Activated CD4-positive, alpha-beta T cell treated with anti-CD3 and anti-CD28 coated beads, Interleukin-2, Interleukin-6, amounts not matched to agents 100 ng/mL and 50 ng/mL, durations not matched to agents 16 hours and 8 hours (primary cell): ENCODE results near the gene PLA2G2D.
"Not testable (repeated sequence)": the region's sequence is repeated elsewhere in the genome, so short reads cannot be mapped to it uniquely, and the experiment has no call there.

Source experiments
- DNase-seq: peaks from one replicate; pipeline ENCODE4 v3.0.0-alpha.2; 2020

PLA2G2D gene

DNA sequence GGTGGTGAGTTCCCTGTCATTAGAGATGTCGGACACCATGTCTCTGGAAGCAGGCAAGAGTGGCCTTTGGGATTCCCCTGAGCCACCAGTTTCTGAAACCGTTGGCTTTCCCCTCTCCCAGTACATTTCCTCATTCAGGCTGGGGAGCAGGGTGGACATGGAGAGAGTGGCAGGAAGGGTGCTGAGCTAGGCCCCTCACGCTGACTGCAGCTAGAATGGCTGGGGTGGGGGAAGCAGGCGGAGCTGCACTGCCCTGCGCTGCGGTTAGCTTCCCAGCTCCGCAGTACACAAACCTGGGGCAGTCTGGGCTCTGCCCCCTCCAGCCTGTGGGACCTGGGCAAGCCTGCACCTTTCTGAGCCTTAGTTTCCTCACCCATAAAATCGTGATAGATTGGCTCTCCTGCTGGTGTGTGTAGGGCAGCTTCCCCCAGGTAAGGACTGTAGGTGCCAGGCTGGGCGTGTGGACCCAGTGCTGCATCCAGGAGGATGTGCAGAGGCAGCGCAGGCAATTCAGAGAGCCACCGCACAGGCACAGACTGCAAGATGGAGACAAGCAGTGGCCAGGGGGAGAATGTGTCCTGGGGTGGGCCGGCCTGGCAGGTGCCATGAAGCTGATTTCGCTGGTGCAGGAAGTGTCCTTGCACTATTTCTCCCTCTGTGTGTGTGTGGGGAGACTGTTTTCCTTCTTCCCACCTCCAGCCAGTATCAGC lies 22.8 kb upstream of the PLA2G2D start:
- no peak for DNase-seq

DNA sequence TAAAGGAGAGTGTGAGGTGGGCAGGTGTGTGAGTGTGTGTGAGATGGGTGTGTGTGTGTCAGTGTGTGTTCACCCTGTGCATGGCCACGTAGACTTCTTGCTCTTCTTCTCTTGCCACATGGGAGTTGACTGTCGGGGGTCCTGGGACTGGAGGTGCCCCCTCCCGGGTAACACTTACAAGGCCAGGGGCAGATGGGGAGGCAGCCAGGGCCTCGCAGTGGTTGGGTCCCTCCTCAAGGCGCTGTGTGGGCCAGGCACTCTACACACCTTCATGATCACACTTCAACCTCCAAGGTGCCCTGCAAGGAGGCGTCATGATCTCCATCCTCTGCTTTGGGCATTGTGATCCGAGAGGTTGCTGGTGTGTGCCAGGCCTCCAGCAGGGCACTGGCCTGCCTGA lies 22.1 kb upstream of the PLA2G2D start:
- no peak for DNase-seq

DNA sequence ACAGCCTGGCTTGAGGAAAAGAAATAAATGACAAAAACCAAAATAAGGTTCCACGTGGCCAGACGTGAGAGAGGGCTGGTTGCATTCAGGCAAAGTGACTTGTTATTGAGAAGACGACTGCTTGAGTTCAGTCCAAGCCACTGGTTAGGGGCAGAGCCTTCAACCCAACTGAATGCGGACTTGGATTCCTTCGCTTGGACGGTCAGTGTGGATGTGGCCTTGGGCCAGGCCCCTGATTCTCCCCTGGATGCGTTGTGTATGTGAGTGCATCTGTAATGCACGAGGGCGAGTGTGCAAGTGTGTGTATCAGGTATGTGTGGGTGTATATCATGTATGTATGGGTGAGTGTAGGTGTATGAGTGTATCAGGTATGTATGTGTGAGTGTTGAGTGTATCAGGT lies 21.7 kb upstream of the PLA2G2D start:
- no peak for DNase-seq

DNA sequence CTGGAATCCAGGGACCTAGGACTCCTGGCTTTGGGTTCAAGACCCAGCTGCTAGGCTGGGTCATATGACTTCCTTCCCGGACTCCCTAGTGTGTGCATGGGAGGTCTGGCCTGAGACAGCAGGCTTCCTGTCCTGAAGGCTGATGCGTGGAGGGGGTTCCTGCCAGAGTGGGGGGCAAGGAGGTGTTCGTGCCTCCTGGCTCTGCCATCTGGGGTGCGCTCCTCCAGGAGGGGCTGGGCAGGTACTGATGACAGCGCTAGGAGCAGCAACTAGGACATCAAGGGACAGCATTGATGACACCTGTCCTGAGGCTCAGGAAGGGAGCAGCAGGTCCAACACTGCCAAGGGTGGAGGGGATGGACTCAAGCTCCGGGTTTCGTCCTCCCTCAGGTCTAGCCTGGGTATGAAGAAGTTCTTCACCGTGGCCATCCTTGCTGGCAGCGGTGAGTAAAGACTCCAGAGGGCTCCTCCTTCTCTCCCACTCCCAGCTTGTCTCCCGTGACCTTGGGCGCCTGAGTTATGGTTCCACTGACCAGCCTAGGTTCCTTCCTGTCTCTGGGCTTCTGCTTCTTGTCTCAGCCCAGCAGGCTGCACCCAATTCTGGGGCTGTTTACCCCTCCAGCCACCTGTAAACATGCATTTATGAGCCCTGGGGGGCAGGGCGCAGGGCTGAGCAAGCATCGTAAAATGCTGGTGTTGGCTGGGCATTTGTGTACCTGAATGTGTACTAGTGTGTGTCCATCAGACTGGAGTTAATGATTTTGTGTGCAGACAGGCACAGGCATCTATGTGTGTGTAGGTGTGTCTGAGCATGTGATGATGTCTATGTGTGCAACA lies 20.7 kb upstream of the PLA2G2D start:
- DNase-seq: no peak

DNA sequence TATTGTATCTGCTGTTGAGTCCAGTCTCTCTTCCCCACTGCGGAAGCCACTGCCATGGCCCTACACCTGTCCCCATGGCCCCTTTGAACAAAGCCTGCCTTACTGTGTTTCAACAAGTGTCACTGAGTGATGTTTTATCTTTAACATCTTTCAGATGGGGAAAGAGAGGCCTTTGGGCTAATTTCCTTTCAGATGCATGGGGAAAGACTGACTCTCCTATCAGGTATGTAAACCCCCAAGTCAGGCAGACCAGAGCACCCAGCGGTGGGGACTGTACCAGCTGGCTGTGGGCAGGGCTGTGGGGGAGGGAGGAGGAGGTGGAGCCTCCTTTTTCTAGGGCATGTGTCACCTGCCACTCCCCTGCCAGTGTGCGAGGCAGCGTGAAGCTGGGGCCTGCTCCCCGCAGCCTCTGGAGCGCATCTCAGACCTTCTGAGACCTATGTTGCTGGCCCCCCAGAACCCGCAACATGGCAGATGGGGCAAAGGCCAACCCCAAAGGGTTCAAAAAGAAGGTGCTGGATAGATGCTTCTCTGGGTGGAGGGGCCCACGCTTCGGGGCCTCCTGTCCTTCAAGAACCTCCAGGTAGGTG lies 19.7 kb upstream of the PLA2G2D start, which contains the start of gene PLA2G2F:
PLA2G2F (plus strand) TSS at position 363 of the 590 bp plus-strand sequence; CDS start at position 468, 105 bp downstream.
- DNase-seq: no peak

DNA sequence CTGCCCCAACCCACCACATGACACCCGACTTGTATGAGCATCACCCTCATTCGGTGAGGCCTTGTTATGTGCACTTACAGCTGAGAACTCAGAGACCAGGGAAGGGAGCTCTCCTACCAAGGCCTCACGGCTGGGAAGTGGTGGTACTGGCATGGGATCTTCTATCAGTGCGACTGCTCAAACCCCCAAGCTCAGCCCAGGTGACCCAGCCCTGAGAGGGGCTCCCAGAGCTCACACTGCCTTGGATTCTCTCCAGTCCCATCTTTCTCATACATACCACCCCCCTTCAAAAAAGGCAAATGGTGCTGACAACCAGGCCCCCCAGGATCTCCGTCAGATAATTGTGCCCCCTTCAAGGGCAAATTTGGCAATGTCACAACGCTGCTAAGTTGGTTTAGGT lies 19.0 kb upstream of the PLA2G2D start:
- DNase-seq: no peak

DNA sequence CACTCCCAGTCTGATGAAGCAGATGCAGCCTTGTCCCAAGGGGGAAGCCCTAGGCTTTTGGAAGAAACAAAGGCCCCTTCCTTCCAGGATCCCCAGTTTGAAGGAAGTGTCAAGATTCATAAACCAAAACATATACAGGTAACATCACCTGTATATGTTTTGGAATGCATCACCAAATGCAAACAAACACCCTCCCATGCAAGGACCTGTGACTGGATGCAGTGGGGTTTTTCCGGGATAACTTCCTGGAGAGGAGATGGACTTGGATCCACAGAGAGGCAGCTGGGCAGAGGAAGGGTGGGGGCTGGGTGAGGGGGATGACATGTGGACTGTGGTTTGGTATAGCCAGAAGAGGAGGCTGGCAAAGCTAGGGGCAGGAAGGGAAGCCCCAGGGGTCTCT lies 18.3 kb upstream of the PLA2G2D start:
- no peak for DNase-seq

DNA sequence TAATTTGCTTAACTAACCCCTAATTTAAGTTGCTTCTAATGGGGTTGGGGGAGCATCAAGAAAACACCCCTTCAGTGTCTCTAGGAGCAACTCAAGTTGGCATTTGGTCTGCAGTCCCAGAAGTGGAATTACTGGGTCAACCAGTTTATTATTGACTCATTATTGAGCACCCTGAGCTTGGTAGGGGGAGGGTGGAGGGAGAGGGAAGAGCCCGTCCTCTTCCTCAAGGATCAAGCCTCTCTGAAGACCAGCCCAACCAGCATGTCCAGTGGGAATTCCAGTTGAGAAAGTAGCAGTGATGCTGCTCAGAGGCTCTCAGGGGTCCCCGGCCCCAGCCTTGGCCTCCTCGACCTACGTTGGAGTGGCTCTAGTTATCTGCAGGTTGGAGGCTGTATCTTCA lies 17.7 kb upstream of the PLA2G2D start:
- no peak for DNase-seq

DNA sequence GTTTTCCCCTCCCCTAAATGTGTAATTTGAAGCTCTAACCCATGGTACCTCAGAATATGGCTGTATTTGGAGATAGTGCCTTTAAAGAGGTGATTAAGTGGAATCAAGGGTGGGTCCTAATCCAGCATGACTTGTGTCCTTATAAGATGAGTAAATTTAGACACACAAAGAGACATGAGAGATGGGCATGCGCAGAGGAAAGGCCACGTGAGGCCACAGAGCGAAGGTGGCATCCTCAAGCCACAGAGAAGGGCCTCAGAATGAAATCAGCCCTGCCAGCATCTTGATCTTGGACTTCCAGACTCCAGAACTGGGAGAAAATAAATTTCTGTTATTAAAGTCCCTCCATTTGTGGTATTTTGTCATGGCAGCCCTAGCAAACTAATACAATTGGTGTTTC lies 16.9 kb upstream of the PLA2G2D start:
- no peak for DNase-seq

DNA sequence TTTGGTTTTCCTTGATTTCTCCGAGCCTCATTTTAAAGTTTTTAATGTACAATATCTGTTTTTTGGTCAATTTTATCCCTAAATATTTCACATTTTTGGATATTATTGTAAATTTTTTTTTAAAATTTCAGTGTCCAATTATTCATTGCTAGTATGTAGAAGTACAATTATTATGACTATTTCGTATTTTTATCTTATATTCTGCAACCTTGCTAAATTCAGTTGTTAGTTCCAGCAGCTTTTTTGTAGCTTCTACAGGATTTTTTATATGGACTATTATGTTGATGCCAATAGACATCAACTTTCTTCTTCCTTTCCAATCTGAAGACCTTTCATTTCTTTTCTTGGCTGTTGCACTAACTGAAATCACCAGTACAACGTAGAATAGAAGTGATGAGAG lies 15.7 kb upstream of the PLA2G2D start:
- DNase-seq: no peak

DNA sequence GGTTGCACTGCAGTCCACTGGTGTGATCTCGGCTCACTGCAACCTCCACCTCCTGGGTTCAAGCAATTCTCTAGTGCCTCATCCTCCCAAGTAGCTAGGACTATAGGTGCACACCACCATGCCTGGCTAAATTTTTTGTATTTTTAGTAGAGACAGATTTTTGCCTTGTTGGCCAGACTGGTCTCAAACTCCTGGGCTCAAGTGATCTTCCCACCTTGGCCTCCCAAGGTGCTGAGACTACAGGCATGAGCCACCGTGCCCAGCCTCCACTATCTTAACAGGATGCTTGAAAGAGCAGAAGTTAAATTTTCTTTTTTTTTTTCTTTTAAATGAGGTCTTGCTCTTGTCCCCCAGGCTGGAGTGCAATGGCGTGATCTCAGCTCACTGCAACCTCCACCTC lies 11.2 kb upstream of the PLA2G2D start:
- DNase-seq: not testable (repeated sequence)

DNA sequence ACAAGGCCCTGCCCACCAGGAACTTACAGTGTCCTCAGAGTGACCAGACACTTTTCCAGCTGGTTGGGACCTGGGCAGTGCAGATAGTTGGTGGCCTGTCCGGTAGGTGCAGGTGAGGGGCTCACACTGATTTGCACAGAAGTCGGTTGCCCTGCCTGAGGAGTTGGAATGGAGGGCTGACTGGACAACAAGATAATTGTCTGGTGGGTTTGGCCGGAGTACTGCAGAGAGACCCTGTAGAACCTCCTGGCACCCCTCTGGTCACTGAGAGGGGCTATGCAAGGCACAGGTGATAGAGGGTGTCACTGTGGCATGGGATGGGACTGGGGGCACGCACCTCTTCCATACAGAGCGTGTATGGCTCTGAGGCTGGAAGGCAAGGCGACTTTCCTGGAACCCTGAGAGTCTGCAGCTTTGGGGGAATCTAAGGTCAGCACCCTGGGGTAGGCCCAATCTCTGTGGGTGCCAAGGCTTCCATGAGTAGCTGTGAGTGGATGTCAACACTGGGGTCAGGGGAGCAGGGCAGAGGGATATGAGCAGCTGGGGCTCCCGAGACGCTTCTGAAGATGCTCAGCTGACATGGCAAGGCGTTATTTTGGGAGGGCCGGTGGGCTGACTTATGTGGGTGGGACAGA lies 7.6 kb upstream of the PLA2G2D start:
- no peak for DNase-seq

DNA sequence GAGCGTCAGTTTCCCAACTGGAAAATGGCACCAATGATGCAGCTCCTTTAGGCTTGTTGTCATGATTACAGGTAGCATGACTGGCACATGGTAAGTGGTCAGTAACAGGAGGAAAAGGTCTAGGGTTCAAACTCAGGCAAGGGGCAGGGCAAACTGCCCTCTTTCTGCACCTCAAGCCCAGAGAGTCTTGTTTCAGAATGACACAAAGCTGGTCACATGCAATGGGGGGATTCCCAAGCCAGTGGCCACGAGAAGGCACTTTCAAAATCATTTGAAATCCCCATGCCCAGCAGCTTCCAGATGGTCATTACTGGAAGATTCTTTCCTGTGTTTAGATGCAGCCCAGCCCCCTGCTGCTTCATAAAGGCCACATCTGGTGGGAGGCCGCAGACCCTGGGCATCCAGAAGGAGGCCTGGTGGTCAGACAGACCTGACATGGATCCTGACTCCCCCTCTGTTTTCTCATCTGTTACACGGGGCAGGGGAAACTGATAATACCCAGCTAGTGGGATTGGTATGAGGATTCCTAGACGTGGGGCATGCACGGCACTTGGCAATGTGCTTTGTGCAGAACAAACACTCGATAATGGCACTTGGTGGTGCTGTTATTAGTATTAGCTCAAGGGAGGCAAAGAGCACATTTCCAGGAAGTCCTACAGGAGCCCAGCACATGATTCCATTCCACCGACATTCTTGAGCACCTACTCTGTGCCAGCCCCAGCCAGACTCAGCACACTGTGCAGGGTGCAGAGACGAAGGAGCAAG lies 6.9 kb upstream of the PLA2G2D start:
- peak; percentile 35 for DNase-seq

DNA sequence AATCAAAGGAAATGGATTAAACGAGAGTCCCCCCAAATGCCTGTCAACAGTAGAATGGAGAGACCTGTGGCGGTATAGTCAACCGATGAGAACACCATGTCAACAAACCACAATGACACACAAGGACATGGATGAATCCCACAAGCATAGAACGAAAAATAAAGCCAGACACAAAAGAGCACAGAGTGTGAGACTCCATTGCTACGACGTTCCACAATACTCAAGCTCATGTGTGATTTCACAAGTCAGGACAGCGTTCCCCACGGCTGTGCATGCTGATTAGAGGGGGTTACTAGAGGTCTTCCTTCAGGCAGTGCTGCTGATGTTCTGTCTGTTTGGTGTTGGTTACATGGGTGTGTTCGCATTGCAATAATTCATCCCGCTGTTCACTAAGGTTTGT lies 5.8 kb upstream of the PLA2G2D start:
- no peak for DNase-seq

DNA sequence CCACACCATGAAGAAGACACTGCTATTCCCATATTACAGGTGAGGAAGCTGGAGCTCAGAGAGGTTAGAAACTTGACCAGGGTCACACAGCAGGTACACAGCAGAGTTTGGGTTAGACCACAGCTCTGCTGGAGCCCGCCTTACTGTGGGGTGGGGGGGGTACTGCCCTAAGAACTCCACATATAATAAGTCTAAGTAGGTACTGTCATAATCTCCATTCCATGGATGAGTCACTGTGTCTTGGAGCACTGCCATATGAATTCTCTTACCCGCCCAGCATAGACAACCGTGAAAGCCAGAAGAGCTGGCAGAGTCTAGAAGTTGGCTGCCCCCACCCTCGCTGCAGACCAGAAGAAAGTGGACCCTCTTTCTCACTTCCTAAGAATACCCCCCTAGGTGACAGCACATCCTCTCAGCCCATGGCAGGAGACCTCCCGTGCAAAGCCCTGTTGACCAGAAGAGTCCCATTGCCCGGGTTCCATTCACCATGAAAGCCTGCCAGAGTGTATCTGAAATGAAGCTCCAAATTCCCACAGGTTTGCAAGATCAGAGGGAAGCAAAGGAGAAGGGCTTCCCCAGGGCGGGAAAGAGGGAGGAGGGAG lies 5.2 kb upstream of the PLA2G2D start:
- peak; percentile 25 for DNase-seq

DNA sequence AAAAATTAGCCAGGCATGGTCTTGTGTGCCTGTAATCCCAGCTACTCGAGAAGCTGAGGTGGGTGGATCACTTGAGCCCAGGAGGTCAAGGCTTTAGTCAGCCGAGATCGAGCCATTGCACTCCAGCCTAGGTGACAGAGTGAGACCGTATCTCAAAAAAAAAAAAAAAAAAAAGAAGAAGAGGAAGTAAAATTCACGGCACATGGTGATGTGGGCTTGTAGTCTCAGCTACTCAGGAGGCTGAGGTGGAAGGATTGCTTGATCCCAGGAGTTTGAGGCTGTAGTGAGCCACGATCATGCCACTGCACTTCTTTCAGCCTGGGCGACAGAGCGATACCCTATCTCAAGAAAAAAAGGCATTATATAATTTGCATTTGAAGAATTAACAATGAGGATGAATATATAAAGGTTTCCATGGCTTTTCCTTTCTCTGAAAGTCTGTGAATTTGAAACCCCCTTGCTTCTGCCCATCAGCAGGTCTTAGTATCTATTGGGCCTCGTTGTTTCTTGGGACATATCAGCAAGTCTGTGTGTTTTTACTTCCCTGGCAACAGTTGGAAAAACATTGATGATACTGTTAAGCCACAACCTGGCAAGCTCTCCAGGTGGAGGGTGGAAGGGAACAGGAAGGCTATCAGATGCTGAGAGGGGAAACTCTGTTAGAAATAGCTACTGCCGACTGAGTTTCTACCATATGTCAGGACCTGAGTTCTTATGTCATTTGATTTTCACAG lies 4.6 kb upstream of the PLA2G2D start:
- no peak for DNase-seq

DNA sequence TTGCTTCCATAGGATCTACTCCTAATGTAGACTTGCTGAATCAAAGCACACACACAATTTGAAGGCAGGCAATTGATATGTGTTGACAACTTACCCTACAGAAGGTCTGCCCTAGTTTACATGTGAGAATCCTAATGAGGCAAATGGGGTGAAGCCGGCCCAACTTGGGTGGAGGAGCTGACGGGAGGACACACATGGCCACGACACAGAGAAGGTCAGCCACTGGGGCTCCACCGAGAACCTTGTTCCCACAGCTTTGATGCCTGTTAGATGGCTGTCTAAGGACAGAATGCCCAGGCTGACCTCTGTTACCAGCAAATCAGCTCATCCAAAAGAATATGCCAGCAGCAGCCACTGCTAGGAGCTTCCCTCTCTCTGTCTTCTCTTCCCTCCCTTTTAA lies 1.5 kb upstream of the PLA2G2D start:
- no peak for DNase-seq

DNA sequence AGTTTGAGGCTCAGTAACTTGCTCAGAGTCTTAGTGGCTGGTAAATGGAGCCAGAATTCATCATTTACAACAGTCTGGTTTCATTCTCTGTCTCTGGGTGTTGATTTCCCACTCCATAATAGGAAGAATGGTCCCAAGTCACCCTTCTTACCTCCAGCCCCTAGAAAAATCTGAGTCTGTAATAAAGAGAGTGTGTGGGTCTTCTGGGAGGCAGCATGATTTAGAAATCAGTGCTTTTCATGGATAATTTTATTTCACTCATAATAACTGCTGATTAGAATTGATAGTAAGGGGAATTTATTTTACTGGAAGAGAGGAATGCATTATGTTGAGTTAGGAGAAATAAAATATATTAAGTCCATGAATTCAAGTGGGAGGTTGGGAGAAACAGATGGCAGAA lies 2.1 kb downstream of the PLA2G2D start:
- DNase-seq: no peak

DNA sequence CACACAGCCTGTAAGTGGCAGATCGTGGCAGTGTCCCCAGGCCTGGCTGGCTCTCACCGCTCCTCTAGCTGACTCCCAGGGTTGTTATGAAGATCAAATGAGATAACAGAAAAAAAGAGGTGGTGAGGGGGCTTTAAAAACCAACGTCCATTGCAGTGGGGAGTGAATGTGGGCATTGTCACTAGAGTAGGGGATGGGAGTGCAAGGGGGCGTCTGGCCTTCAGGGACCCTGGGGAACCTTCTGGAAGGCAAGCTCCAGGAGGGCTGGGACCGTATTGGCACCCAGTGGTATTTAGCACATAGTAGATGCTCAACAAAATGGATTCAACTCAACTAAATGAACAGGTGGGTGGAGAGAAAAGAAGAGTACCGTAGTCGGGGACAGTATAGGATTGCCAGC lies 3.4 kb downstream of the PLA2G2D start:
- no peak for DNase-seq

DNA sequence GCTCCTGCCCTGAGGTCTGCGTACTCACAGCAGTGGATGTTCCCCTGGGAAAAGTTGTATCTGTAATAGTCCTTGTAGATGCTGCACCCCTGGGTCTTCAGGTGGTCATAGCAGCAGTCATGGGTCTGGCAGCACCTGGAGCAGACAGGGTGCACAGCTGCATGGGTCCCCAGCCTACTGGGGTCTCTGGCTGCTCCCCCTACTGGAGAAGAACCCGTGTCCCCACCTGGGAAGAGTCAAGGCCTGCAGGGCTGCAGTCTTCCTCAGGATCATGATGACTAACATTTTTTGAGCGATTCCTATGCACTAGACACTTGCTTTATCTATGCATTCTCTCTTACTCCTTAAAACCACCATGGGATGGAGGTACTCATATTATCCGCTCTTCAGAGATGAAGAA lies 3.9 kb downstream of the PLA2G2D start:
- no peak for DNase-seq

DNA sequence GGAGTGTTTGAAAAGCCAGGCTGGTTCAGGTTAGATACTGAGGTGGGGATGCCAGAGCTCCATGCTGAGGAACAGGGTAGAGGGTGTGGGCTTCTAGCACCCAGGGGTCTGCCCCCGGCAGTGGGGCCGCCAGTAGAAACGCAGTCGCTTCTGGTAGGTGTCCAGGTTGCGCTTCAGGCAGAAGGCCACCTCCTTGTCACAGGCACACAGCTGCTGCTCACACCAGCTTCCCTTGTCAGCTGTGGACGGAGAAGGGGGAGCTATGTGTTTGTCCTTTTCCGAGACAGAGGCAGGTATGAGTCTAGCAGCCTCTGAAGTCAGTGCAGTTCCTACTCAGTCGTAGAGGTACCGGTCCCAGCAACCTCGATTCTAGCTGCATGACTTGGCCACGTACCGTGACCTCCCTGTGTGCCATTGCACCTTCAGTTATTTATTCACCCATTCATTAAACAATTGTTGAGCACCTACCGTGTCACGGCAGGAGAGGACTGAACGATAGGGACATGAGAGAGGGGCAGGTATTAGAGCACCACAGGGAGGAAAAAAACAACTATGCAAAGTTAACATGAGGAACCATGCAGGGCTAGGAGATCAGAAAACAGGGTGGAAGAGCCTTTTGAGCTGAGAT lies 5.2 kb downstream of the PLA2G2D start:
- DNase-seq: no peak
